PFSK-1 (cell line): ENCODE results near the gene TEDC2.

Source experiments
- FOXP2 ChIP-seq: optimal IDR thresholded peaks from 2 replicates; pipeline ENCODE3; 2011; ENCODE audit warnings: borderline replicate concordance, control low read depth, inconsistent platforms; ENCODE audit not compliant: insufficient read depth; ENCODE audit errors: extremely low read length, extremely low read depth
- POLR2AphosphoS5 ChIP-seq: IDR thresholded peaks from 2 replicates; pipeline ENCODE4 v1.6.1; 2012; ENCODE audit warnings: low read depth, mild to moderate bottlenecking, control low read depth, low read length, moderate library complexity
- REST ChIP-seq, 2 experiments: IDR thresholded peaks; 2 replicates each; pipeline versions ENCODE4 v1.6.1 to v1.8.0; 2011 to 2012; ENCODE audit warnings: low read depth in 2 of 2, low read length in 2 of 2, control low read depth in 1 of 2, inconsistent platforms in 1 of 2, mild to moderate bottlenecking in 1 of 2, moderate library complexity in 1 of 2; ENCODE audit not compliant: insufficient read depth in 1 of 2
- SIN3A ChIP-seq: IDR thresholded peaks from 2 replicates; pipeline ENCODE4 v1.6.1; 2012; ENCODE audit warnings: mild to moderate bottlenecking, low read length, moderate library complexity, borderline replicate concordance; ENCODE audit not compliant: insufficient read depth
- TAF1 ChIP-seq: IDR thresholded peaks from 2 replicates; pipeline ENCODE4 v1.6.1; 2012; ENCODE audit warnings: low read length, control low read depth, borderline replicate concordance; ENCODE audit not compliant: insufficient read depth

The TEDC2 gene

GRCh38 chr16:2425008-2425518, 34.8 kb upstream of the TEDC2 start:
- TF ChIP-seq FOXP2: no peak
- no peak for TF ChIP-seq SIN3A

- TF ChIP-seq TAF1: no peak
- no peak for TF ChIP-seq POLR2AphosphoS5
- no peak for TF ChIP-seq FOXP2
- no peak for TF ChIP-seq SIN3A
- no peak for TF ChIP-seq REST (IDR thresholded peaks at IDR 0.05; ENCODE audit: insufficient read depth in 1 of 2, low read depth in 2 of 2, low read length in 2 of 2)
Measured at GRCh38 chr16:2425825-2426430, 34.0 kb upstream of the TEDC2 start.

- TF ChIP-seq REST (IDR thresholded peaks at IDR 0.05; ENCODE audit: insufficient read depth in 1 of 2, low read depth in 2 of 2, low read length in 2 of 2): no peak
- no peak for TF ChIP-seq FOXP2
- TF ChIP-seq POLR2AphosphoS5: no peak
- TF ChIP-seq SIN3A: no peak
- no peak for TF ChIP-seq TAF1
Measured at GRCh38 chr16:2426941-2427361, 33.0 kb upstream of the TEDC2 start.

GRCh38 chr16:2427526-2427925, 32.4 kb upstream of the TEDC2 start:
- TF ChIP-seq REST (IDR thresholded peaks at IDR 0.05; ENCODE audit: insufficient read depth in 1 of 2, low read depth in 2 of 2, low read length in 2 of 2): no peak
- TF ChIP-seq SIN3A: no peak
- no peak for TF ChIP-seq FOXP2
- TF ChIP-seq TAF1: no peak
- no peak for TF ChIP-seq POLR2AphosphoS5

- TF ChIP-seq TAF1 (no peak), POLR2AphosphoS5 (no peak), FOXP2 (no peak), REST (IDR thresholded peaks at IDR 0.05; ENCODE audit: insufficient read depth in 1 of 2, low read depth in 2 of 2, low read length in 2 of 2) (no peak), SIN3A (no peak)
Measured at GRCh38 chr16:2428051-2428783, 31.7 kb upstream of the TEDC2 start.
